Endodermal cell (in vitro differentiated cells): Measurements from ENCODE around the gene LHX2. TPM values are rescaled to one million over a fixed set of nuclear protein-coding genes. Genes with fewer than 3 reads are reported as not detected.

Experiments used
- DNase-seq: peaks from one replicate; pipeline ENCODE4 v3.0.0-alpha.2; 2017
- H3K27ac ChIP-seq: 2 replicates; pipeline ENCODE4 v1.5.1; 2013; ENCODE audit warnings: mild to moderate bottlenecking, low read depth, low read length, moderate library complexity
- H3K27me3 ChIP-seq: 2 replicates; pipeline ENCODE4 v1.6.1; 2013; ENCODE audit warnings: mild to moderate bottlenecking, low read length, moderate library complexity; ENCODE audit not compliant: insufficient read depth, control insufficient read depth, poor library complexity, severe bottlenecking
- H3K36me3 ChIP-seq: 2 replicates; pipeline ENCODE4 v1.7.0; 2013; ENCODE audit warnings: mild to moderate bottlenecking, low read length, moderate library complexity; ENCODE audit not compliant: control insufficient read depth, insufficient read depth
- H3K4me1 ChIP-seq: one replicate; pipeline ENCODE4 v1.7.0; 2013; ENCODE audit warnings: low read length; ENCODE audit not compliant: control insufficient read depth, insufficient read depth
- H3K4me3 ChIP-seq: 2 replicates; pipeline ENCODE4 v1.5.1; 2013; ENCODE audit warnings: mild to moderate bottlenecking, low read length, moderate library complexity
- H3K9ac ChIP-seq: 2 replicates; pipeline ENCODE4 v1.6.1; 2013; ENCODE audit warnings: mild to moderate bottlenecking, low read length, moderate library complexity; ENCODE audit not compliant: poor library complexity, severe bottlenecking; ENCODE audit errors: extremely low read depth
- H3K9me3 ChIP-seq: 2 replicates; pipeline ENCODE4 v1.6.1; 2013; ENCODE audit warnings: mild to moderate bottlenecking, low read length, moderate library complexity; ENCODE audit not compliant: control insufficient read depth
- H3K27ac Mint-ChIP-seq: 2 replicates; pipeline ENCODE4 v1.8.0; 2020; ENCODE audit warnings: mixed read lengths
- H3K27me3 Mint-ChIP-seq: 2 replicates; pipeline ENCODE4 v1.8.0; 2021; ENCODE audit warnings: mild to moderate bottlenecking, mixed read lengths; ENCODE audit not compliant: insufficient read depth
- H3K36me3 Mint-ChIP-seq: 2 replicates; pipeline ENCODE4 v1.8.0; 2020; ENCODE audit warnings: low read depth, mixed read lengths
- H3K4me1 Mint-ChIP-seq: 2 replicates; pipeline ENCODE4 v1.8.0; 2020; ENCODE audit warnings: mixed read lengths
- H3K4me3 Mint-ChIP-seq: 2 replicates; pipeline ENCODE4 v1.8.0; 2020; ENCODE audit warnings: mild to moderate bottlenecking, moderate library complexity, mixed read lengths
- H3K9me3 Mint-ChIP-seq: 2 replicates; pipeline ENCODE4 v1.8.0; 2020; ENCODE audit warnings: mild to moderate bottlenecking, mixed read lengths
- WGBS, 2 experiments: methylation state at CpG; one replicate each; pipeline versions ENCODE4 v1.1.5 to v1.1.7; 2013; ENCODE audit warnings: missing lambda C conversion rate in 2 of 2, mixed read lengths in 1 of 2; ENCODE audit not compliant: insufficient coverage in 1 of 2, insufficient read length in 1 of 2; 5-methylcytosine and 5-hydroxymethylcytosine counted together
- total RNA-seq, 2 donors: library from RNA; stranded (reverse); fragmentation: NEBNext Ultra II Directional in 1 of 2; extraction: Animal tissue kit (Norgen Biotek cat#: 25700) in 1 of 2; gene quantifications; 2 replicates in 1 of 2; 3 replicates in 1 of 2; pipeline ENCODE4 v1.2.1, GENCODE V29; 2021
- TF ChIP-seq, protein P1 (sequence below): fragments of 200-600 bp; sonication (generic); conservative IDR thresholded peaks from 2 replicates; pipeline ENCODE4 v1.5.0; 2021; ENCODE audit warnings: antibody characterized with exemption, mild to moderate bottlenecking

LHX2 gene
- total RNA-seq, 2 donors from 2014 or later, result 0.20 to 0.29 TPM

DNA sequence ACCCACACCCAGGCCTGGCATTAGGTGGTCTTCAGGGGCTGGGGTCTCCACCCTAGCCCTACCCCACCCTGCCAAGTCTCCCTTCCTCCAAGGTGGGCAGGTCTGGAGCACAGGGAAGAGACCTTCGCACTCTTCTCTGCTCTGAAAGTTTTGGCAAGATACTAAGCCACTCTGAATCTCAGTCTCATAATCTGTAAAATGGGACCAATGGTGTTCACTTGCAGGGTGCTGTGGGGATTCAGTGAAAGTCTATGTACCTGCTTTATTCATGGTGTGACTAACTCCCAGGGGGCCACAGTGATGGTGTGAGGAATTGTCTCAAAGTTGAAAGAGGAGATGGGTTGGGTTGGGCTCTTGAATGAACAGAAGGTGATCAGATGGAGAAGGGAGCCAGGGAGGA, 25.0 kb downstream of the LHX2 start:
- Mint-ChIP-seq H3K27ac (no peak overlapping the region), H3K9me3 (no peaks in the 10 kb centered on the region), H3K36me3 (no peaks in the 10 kb centered on the region), H3K27me3 (peaks cover 94% of the 10 kb centered on the region), H3K4me3 (no peak overlapping the region), H3K4me1 (peaks cover 4% of the 10 kb centered on the region)
- 80 to 88% methylated on average over 1 of the region's 1 CpG for WGBS, 2 experiments
- TF ChIP-seq, protein P1, sequence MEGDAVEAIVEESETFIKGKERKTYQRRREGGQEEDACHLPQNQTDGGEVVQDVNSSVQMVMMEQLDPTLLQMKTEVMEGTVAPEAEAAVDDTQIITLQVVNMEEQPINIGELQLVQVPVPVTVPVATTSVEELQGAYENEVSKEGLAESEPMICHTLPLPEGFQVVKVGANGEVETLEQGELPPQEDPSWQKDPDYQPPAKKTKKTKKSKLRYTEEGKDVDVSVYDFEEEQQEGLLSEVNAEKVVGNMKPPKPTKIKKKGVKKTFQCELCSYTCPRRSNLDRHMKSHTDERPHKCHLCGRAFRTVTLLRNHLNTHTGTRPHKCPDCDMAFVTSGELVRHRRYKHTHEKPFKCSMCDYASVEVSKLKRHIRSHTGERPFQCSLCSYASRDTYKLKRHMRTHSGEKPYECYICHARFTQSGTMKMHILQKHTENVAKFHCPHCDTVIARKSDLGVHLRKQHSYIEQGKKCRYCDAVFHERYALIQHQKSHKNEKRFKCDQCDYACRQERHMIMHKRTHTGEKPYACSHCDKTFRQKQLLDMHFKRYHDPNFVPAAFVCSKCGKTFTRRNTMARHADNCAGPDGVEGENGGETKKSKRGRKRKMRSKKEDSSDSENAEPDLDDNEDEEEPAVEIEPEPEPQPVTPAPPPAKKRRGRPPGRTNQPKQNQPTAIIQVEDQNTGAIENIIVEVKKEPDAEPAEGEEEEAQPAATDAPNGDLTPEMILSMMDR, result no peak
- no peak overlapping the region for H3K9ac ChIP-seq
- DNase-seq, result no peak
- H3K4me1 ChIP-seq, result no peaks in the 10 kb centered on the region
- no peak overlapping the region for H3K27ac ChIP-seq
- H3K27me3 ChIP-seq, result peaks cover 50% of the 10 kb centered on the region
- no peaks in the 10 kb centered on the region for H3K9me3 ChIP-seq
- H3K4me3 ChIP-seq, result no peak overlapping the region
- H3K36me3 ChIP-seq, result no peaks in the 10 kb centered on the region

- no peaks in the 10 kb centered on the region for H3K9me3 Mint-ChIP-seq
- no peak overlapping the region for H3K27ac Mint-ChIP-seq
- 48 to 64% methylated on average over 3 to 6 of the region's 6 CpGs for WGBS, 2 experiments
- H3K4me1 ChIP-seq, result no peaks in the 10 kb centered on the region
- peaks cover 50% of the 10 kb centered on the region for H3K27me3 ChIP-seq
- no peaks in the 10 kb centered on the region for H3K36me3 Mint-ChIP-seq
- no peak overlapping the region for H3K4me3 Mint-ChIP-seq
- peak; percentile 68 for DNase-seq
- no peak overlapping the region for H3K4me3 ChIP-seq
- no peaks in the 10 kb centered on the region for H3K9me3 ChIP-seq
- H3K36me3 ChIP-seq, result no peaks in the 10 kb centered on the region
- no peak overlapping the region for H3K27ac ChIP-seq
- peaks cover 4% of the 10 kb centered on the region for H3K4me1 Mint-ChIP-seq
- H3K9ac ChIP-seq, result no peak overlapping the region
- peaks cover 94% of the 10 kb centered on the region for H3K27me3 Mint-ChIP-seq
- TF ChIP-seq, protein P1, result peak; percentile 64
Measured at GRCh38 chr9:124037790-124038189, 26.2 kb downstream of the LHX2 start.

- H3K36me3 ChIP-seq, result no peaks in the 10 kb centered on the region
- H3K4me3 Mint-ChIP-seq, result no peak overlapping the region
- H3K9ac ChIP-seq, result no peak overlapping the region
- H3K4me1 ChIP-seq, result no peaks in the 10 kb centered on the region
- H3K36me3 Mint-ChIP-seq, result no peaks in the 10 kb centered on the region
- no peak overlapping the region for H3K27ac ChIP-seq
- peaks cover 4% of the 10 kb centered on the region for H3K4me1 Mint-ChIP-seq
- peaks cover 47% of the 10 kb centered on the region for H3K27me3 ChIP-seq
- H3K4me3 ChIP-seq, result no peak overlapping the region
- DNase-seq, result no peak
- H3K9me3 Mint-ChIP-seq, result no peaks in the 10 kb centered on the region
- 67 to 80% methylated on average over 1 to 6 of the region's 6 CpGs for WGBS, 2 experiments
- H3K27ac Mint-ChIP-seq, result no peak overlapping the region
- H3K27me3 Mint-ChIP-seq, result peaks cover 94% of the 10 kb centered on the region
- no peaks in the 10 kb centered on the region for H3K9me3 ChIP-seq
- TF ChIP-seq, protein P1, result no peak
Measured at GRCh38 chr9:124038239-124038638, 26.7 kb downstream of the LHX2 start.
